ENCODE measurements around the gene DNAI1.

- no peak for TF ChIP-seq POLR2AphosphoS5 (IDR thresholded peaks at IDR 0.05; ENCODE audit: low read depth, low read length)
- no peak for TF ChIP-seq POLR2A (IDR thresholded peaks at IDR 0.05; ENCODE audit: low read depth, low read length)
- TF ChIP-seq TAF1 (IDR thresholded peaks at IDR 0.05; ENCODE audit: borderline replicate concordance, low read depth, low read length), result no peak
These were observed 99.8 kb downstream of the DNAI1 start for GRCh38 chr9:34558364-34558763.

All from GM12892 (cell line).